Measurements from ENCODE around the gene STK39.

DNA sequence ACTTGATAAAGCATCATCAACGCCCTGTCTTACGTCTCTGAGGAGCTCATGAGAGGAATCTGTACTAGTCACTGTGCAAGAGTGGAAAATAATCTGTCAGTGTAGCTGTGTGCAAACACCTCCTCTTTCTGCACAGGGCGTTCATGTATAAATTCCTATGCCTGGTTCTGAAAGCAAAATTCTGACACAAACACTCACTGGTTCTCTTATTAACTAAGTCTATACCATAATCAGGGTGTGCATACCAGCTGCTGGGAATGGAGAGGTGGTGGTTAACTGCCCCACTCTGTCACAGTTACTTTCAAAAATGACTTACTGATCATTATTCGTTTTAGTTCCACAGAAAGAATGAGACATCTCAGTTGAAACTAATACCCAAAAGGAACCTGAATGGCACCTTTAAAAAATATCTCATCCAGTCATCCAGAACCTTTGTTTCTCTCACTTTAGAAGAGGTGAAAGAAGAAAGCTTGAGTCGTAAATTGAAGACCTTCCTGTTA lies 35.7 kb downstream of the STK39 start:
- TF ChIP-seq, protein P1, sequence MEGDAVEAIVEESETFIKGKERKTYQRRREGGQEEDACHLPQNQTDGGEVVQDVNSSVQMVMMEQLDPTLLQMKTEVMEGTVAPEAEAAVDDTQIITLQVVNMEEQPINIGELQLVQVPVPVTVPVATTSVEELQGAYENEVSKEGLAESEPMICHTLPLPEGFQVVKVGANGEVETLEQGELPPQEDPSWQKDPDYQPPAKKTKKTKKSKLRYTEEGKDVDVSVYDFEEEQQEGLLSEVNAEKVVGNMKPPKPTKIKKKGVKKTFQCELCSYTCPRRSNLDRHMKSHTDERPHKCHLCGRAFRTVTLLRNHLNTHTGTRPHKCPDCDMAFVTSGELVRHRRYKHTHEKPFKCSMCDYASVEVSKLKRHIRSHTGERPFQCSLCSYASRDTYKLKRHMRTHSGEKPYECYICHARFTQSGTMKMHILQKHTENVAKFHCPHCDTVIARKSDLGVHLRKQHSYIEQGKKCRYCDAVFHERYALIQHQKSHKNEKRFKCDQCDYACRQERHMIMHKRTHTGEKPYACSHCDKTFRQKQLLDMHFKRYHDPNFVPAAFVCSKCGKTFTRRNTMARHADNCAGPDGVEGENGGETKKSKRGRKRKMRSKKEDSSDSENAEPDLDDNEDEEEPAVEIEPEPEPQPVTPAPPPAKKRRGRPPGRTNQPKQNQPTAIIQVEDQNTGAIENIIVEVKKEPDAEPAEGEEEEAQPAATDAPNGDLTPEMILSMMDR (IDR thresholded peaks at IDR 0.05) = no peak
- no peak for TF ChIP-seq POLR2A (IDR thresholded peaks at IDR 0.05)
